HG03135 (cell line): ENCODE measurements around the gene SLC18B1.
"Not testable (repeated sequence)": the region's sequence is repeated elsewhere in the genome, so short reads cannot be mapped to it uniquely, and the experiment has no call there.

Source experiments
- ATAC-seq: cut with Tn5 transposase; IDR thresholded peaks from one replicate; pipeline ENCODE4 v1.9.1; 2021; ENCODE audit warnings: mild to moderate bottlenecking, moderate library complexity; ENCODE audit not compliant: unreplicated experiment

The SLC18B1 gene

DNA sequence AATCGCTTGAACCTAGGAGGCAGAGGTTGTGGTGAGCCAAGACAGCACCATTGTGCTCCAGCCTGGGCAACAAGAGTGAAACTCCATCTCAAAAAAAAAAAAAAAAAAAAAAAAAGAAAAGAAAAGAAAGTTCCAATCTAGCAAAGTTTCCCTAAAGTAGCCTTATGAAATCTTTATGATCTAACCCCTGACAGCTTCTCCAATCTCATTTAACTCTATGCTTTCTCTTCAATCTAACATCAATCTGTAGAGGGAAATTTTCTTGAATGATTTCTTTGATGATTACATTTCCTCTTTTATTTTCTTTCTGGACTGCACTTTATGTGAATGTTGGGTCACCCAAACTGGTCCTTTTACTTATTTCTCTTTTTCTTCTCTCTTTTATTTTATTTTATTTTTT, 2.2 kb upstream of the SLC18B1 start:
- no peak for ATAC-seq

DNA sequence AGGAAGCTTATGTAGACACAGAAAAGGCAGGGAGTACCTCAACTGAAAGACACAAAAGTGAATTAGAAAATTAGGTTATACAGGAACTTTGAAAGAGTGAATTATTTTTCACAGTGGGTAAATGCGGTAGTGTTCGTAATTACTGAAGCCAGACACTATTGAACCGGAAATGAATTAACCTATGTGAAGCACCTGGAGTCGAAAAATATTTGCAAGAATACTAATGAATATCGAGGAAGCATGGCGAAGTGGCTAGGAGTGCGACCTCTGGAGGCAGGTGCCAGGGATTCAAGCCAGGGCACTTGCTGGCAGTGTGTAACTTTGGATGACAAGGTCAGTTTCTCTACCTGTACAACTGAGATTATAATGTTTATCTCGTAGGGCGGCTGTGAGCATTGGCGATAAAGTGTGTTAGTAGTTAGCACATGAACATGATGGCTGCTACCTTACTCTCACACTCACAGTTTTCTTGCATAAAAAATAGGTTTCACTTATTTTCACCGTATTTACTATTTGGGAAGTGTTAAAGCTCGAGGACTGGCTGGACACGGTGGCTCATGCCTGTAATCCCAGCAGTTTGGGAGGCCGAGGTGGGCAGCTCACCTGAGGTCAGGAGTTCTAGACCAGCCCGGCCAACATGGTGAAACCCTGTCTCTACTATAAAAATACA, 567 bp upstream of the SLC18B1 start:
- ATAC-seq, result peak; percentile 92

DNA sequence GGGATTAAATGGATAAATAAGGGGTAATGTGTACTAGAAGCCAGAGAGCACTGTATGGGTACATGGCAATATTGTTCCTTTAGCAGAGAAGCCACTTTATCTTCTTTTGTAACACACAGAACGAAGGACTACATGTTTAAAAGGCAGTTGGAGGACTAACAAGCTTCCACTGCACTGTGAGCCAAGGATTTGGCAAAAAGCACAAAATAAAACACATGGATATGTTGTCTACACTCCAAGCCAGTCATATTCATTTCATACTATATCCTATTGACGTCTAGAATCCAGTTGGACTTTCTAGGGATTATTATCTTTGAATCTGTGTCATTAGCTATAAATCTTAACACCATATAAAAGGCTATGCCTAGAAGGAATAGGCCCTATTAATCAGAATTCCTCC, 3.0 kb downstream of the SLC18B1 start:
- ATAC-seq, result no peak

DNA sequence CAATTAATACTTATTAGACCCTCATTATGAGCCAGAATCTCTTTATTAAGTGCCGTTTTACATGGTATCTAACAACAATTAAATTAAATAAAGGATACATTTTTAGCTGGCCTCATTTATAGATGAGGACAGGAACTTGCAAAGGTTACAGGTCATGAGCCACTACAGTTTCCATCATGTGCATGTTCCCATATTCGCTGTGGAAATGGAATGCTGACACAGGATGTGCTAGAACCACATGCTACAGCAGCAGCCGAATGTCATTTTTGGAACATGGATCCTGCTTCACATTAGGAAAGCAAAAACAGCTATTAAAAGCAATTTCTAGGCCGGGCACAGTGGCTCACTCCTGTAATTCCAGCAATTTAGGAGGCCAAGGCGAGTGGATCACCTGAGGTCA, 5.9 kb downstream of the SLC18B1 start:
- no peak for ATAC-seq

DNA sequence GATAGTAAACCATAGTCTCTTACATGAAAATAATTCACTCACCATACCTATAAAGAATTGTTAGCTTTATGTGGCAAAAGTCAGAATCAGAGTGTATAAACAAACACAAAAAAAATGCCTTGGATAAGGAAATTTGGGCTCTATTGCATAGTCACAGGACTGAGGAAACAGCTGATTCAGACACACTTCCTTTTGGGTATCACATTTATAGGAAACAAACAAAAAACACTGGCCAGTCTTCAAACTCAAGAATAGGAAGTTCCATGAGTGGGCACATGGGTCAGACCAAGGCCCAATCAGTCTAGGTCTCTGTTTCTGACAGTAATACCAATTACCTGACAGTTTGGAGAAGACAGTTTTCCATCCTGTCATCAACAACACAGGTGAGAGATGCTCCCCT, 8.0 kb downstream of the SLC18B1 start:
- no peak for ATAC-seq

DNA sequence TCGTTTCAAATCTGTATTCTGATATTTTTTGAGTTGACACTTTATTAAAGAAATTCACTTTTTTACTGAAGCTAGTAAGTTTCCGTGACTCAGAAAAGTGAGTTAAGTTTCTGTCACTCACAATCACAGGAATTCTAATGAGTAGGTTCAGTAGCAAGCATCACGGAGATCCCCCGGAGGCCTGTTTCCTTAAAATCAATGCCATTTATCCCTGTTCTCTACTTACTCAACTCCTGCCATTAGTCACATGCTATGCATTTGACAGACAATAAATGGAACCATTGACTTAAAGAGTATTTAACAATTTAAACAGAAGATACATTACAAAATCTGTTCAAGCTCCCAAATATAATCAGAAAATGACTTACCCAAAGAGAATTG, 9.1 kb downstream of the SLC18B1 start:
- no peak for ATAC-seq

DNA sequence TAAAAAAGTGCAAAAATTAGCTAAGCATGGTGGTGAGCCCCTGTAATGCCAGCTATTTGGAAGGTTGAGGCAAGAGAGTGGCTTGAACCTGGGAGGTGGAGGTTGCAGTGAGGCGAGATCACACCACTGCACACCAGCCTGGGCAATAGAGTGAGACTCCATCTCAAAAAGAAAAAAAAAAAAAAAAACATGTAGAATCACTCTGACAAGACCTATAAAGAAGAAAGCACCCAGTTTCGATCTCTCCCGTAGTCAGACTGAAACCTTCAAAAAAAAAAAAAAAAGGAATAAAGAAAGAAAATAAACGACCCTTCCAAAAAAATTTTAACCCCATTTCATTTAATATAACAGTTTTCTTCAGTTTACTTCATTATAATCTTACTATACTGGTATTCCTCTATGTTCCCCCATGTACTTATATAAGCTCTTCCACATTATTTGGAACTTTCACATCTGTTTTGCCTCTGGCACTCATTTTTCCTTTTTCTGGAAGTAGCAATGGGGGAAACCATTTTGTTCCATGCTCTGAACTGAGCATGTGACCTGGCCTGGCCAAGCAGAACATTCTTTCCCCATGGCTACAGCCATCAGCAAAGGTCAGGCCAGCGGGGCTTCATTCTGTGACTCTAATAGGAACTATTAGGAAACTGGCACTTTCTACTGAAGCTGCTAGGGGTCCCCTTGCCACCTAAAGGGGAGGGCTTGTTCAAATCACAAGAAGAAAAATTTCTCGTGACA, 9.6 kb downstream of the SLC18B1 start:
- ATAC-seq, result no peak

DNA sequence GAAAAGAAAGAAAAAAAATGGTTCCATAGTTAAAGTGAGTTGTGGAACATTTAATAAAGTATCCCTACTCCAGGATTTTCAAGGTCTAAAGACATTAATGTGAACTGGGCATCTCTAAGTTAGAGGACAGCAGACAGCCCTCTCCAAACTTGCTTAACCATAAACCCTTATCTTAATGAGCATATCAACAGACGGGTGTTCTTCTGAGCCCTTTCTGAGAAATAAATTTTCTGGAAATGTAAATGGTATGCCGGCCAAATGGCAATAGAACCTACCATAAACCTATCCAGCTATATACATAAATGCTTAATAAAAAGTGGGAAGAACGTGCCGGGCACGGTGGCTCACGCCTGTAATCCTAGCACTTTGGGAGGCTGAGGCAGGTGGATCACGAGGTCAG, 12.5 kb downstream of the SLC18B1 start:
- ATAC-seq, result no peak

DNA sequence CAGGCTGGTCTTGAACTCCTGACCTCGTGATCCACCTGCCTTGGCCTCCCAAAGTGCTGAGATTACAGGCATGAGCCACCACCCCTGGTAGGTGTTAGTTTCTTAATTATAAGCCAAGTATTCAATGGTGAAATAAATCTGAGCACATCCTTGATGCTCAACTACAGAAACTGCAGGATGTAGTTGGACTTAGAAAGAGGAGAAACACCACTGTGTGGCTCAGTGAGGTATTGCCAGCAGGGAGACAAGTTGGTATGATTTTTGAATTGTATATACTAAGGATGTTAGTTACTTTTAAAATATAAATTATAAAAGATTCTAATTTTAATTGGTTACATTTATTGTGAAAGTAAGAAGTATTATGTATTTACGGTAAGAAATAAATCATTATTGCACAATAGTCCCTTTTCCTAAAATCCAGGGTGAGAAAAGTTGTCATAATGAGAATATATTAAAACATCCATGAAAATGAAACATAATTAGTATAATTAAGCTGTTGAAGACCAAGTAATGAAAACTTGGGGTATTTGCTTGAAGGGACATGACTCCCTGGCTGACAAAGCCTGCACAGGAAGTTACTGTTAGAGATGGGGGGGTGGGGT, 17.6 kb downstream of the SLC18B1 start:
- no peak for ATAC-seq

DNA sequence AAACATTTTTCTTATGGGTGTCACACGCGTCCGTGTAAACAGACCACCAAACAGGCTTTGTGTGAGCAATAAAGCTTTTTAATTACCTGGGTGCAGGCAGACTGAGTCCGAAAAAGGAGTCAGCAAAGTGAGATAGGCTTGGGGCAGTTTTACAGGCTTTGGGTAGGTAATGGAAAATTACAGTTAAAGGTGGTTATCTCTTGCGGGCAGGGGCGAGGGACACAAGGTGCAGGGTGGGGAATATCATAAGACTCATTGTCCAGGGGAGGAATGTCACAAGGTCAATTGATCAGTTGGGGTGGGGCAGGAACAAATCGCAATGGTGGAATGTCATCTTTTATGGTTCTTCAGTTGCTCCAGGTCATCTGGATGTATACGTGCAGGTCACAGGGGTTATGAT, 20.6 kb downstream of the SLC18B1 start:
- not testable (repeated sequence) for ATAC-seq

DNA sequence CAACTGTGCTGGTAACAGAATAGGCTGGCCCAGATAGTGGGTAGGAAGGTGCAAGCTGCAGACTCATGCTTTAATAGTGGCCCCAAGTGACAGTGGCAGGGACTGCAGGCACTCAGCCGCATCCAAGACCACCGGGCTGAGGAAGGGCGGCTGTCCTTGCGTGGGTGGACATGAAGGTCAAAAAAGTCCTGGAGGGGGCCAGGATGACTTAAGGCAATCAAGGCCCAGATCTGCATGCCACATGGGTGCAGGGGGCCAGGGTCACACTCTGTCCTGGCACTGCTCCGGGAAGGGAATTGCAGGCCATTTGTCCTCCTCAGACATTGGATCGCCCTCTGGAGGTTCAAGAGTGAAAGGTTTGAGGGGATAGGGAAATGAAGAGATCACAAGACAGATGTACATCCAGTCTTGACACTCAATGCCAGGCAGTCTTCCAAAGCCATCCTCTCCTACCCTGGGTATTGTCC, 30.4 kb downstream of the SLC18B1 start:
- peak; percentile 90 for ATAC-seq

DNA sequence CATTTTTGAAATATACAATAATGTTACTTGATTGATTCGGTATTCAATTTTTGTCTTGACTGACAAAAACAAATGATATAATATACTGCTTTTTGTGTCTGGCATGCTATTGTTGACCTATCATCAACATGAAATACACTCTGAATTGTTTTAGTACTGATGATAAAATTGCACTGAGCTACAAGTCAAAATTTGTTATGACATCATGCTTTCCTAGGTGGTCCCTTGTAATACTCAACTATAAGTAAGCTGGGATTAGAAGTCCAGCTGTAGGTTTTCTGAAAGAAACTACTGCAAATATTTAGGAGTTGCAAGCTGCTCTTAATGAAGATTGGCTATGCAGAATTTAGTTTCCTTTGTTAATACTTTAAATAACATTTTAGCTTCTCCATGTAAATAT, 32.9 kb downstream of the SLC18B1 start:
- no peak for ATAC-seq

DNA sequence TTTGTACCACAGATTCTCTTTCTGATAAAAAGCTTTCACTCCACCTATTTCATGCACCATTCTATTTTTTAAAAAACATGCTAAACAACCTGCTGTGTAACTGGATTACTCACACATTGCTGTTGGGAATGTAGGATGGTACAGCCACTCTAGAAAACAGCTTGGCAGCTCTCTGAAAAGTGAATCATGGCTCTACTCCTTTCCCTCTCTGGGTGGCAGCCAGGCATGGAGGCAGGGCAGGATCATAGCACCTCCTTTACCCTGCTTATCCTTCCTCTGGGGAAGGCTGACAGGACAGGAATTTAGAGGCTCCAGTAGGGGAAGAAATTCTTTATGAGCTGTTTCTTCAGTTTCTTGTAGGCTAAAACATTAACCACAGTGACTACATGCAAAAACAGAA, 34.1 kb downstream of the SLC18B1 start:
- no peak for ATAC-seq

DNA sequence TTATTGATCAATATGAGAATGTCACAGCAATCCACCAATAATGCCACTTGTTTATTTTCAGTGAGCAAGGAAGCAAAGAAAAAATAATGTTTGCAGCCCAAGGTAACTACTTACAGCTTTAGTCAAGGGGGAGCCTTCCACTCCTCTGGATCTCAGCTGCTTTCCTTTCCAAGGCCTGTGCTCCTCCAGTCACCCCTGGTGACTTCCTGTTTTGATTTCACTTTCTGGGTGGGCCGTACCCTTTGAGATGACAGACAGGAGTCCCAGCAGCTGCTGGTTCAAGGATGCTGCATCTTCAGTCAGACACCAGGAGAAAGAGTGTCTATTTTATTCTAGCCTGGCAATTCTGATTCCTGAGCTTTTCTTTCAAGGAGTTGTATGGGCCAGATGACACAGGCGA, 35.2 kb downstream of the SLC18B1 start:
- ATAC-seq, result peak; percentile 90

DNA sequence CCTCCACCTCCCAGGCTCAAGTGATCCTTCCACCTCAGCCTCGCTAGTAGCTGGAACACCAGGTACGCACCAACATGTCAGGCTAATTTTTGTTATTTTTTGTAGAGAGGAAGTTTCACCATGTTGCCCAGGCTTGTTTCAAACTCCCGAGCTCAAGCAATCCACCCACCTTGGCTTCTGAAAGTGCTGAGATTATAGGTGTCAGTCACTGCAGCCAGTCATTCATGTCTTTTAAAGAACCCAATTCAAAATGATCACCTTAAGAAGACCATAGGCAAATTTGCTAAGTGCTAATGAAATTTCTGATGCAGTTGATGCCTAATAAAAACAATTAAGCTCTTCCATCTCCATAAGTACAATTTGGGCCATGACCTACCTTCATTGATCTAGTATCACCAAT, 38.2 kb downstream of the SLC18B1 start:
- no peak for ATAC-seq

DNA sequence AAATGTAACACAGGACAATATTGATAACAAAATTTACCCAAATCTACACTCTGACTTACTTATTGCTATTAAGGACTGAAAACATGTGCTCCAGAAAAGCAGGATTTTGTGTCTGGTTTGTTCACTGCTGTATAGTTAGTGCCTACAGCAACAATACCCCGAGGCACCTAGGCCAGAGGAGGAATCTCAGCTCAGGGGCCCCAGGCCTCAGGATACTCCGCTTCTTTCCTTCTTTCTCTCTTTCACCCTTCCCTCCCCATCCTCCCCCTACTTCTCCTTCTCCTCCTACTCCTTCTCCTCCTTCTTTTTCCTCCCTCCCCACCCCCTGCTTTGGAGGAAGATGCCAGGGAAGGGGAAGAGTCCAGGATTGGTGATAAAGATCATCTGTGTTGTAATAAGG, 39.7 kb downstream of the SLC18B1 start:
- no peak for ATAC-seq

DNA sequence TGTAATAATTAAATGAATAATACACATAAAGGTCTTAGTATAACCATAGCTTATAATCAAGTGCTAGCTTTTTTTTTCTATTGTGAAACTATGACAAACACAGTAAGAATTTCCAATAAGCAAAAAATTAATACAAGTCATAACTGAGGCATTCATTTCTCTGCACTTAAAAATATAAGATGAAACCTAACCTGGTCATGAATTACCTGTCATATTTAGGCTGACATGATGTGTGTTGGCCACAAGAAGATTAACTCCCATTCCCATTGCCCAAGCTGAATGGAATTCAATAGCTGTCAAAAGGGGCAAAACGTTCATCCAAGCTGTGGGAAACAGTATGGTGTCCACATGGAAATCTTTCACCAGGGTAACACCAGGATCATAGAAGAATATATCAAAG, 46.2 kb downstream of the SLC18B1 start:
- ATAC-seq, result no peak

DNA sequence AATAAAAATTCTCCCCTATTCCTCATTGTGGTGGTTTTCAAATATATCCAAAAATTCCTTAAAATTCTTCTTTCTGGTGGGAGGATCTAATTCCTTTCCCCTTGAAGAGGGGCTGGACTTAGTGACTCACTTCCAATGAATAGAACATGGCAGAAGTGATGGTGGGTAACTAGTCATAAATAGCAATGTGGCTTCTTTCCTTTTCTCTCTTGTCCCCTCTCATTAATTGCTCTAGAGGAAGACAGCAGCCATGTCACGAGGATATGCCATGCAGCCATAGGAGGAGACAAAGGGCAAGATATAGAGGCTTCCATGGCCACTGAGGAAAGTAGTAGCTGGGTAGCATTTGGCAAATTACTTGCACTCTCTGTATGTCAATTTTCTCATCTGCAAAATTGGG, 46.6 kb downstream of the SLC18B1 start:
- ATAC-seq, result no peak

DNA sequence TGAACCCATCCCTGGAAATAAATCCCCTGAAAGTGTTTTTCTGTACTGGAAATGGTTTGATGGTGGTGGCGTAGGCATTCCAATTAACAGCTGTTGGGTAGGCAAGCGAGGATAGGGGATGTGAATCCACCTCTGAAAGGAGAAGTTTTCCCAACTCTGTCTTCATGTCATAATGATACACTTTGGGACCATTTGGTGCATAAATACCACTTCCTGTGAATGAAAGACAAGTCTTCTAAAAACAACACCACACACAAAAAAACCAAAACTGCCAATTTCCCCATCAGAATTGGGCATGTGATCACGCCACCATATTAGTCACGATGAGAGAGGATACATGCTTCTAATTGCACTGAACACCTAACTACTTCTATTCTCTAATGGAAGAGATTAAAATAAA, 47.1 kb downstream of the SLC18B1 start:
- ATAC-seq, result peak; percentile 48

DNA sequence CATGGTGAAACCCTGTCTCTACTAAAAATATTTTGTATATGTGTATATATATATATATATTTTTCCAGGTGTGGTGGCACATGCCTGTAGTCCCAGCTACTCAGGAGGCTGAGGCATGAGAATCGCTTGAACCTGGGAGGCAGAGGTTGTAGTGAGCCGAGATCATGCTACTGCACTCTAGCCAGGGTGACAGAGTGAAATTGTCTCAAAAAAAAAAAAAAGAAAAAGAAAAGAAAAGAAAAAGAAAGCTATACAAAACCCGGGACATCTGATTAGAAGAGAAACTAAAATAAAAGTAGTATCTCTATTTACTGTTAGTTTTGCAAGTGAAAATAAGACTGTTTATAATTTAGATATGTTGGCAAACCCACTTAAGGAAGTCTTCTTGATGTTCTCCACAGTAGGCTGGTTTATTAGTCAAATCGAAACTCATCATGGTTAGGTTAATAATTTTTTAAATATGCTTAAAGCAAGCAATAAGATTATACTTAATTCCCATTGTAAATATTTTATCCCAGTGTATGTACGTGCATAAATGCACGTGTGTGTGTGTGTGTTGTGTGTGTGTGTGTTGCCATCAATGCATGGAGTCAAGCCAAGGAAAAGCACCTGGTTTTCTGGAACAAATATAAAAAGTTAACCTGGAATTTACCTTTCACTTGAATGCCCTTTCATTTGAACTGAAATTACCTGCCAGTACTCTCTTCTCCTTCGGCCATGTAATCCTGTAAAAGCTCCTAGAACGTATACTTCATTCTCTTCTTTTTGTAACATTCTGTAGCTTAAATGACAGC, 47.8 kb downstream of the SLC18B1 start:
- ATAC-seq, result peak; percentile 77

DNA sequence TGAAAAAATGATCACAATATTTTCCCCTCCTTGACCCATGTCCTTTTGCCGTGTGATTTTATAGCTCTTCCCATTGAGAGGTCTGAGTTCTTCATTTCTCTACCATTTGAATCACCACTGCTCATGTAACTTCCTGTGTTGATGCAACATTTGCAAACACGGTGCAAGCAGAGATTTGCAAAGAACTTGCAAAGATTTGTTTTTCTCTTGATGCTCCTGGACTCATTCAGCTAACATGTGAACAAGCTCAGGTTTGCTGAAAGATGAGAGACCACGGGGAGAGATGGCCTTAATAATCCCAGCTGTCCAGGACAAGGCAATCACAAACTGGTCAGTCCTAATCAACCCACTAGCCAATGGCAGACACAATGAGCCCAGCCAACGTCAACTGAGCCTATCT, 49.3 kb downstream of the SLC18B1 start:
- ATAC-seq, result no peak
